Common myeloid progenitor, CD34-positive (primary cell): ENCODE results near the gene RASL11A.

ENCODE experiments used
- CTCF ChIA-PET: fragments of 350-600 bp; sonication (Branson Sonifier 250); formaldehyde crosslinking; loops from one replicate; lab custom pipeline; 2021; ENCODE audit warnings: antibody characterized with exemption; lab: Charles Lee
- POLR2A ChIA-PET: fragments of 350-600 bp; sonication (Branson Sonifier 250); formaldehyde crosslinking; loops from one replicate; lab custom pipeline; 2021; ENCODE audit warnings: antibody characterized with exemption; lab: Charles Lee
- DNase-seq, 3 donors: peaks; one replicate each; pipeline versions ENCODE4 v3.0.0 to v3.0.0-alpha.2; 2013
- H3K27ac ChIP-seq, 2 experiments: 1 replicate in 1 of 2; 2 replicates in 1 of 2; pipeline ENCODE4 v1.7.0; 2013; ENCODE audit warnings: inconsistent platforms in 2 of 2, low read length in 2 of 2, mild to moderate bottlenecking in 2 of 2, low read depth in 1 of 2, moderate library complexity in 1 of 2; ENCODE audit not compliant: severe bottlenecking in 2 of 2, insufficient read depth in 1 of 2, poor library complexity in 1 of 2
- H3K27me3 ChIP-seq, 5 experiments: replicated peaks in 2 of 5; 1 replicate in 3 of 5; 2 replicates in 2 of 5; pipeline versions ENCODE4 v1.6.1 to v1.7.0; 2013; ENCODE audit warnings: low read length in 4 of 5, mild to moderate bottlenecking in 2 of 5, moderate library complexity in 2 of 5, inconsistent platforms in 1 of 5; ENCODE audit not compliant: insufficient read depth in 5 of 5, control insufficient read depth in 4 of 5
- H3K36me3 ChIP-seq, 4 experiments: 1 replicate in 2 of 4; 2 replicates in 2 of 4; pipeline versions ENCODE4 v1.6.1 to v1.7.0; 2013; ENCODE audit warnings: low read length in 3 of 4, control low read depth in 1 of 4, mild to moderate bottlenecking in 1 of 4; ENCODE audit not compliant: control insufficient read depth in 4 of 4, insufficient read depth in 4 of 4
- H3K4me1 ChIP-seq, 4 experiments: 1 replicate in 3 of 4; 2 replicates in 1 of 4; pipeline versions ENCODE4 v1.6.1 to v1.7.1; 2013; ENCODE audit warnings: low read length in 3 of 4, mild to moderate bottlenecking in 3 of 4, control low read depth in 1 of 4, inconsistent platforms in 1 of 4, moderate library complexity in 1 of 4; ENCODE audit not compliant: control insufficient read depth in 4 of 4, insufficient read depth in 4 of 4; ENCODE audit errors: control extremely low read depth in 1 of 4
- H3K4me3 ChIP-seq, 7 experiments: 1 replicate in 4 of 7; 2 replicates in 3 of 7; pipeline versions ENCODE4 v1.5.1 to v1.7.0; 2013; ENCODE audit warnings: mild to moderate bottlenecking in 7 of 7, low read length in 6 of 7, moderate library complexity in 6 of 7, inconsistent platforms in 2 of 7, low read depth in 2 of 7, control low read depth in 1 of 7; ENCODE audit not compliant: insufficient read depth in 4 of 7, control insufficient read depth in 1 of 7; ENCODE audit errors: extremely low read depth in 1 of 7
- H3K9me3 ChIP-seq, 5 experiments: 1 replicate in 4 of 5; 2 replicates in 1 of 5; pipeline versions ENCODE4 v1.6.1 to v1.7.1; 2013; ENCODE audit warnings: low read length in 4 of 5, mild to moderate bottlenecking in 2 of 5, inconsistent platforms in 1 of 5, low read depth in 1 of 5, moderate library complexity in 1 of 5; ENCODE audit not compliant: control insufficient read depth in 4 of 5, insufficient read depth in 2 of 5; ENCODE audit errors: control extremely low read depth in 1 of 5
- WGBS: methylation state at CpG from one replicate; pipeline ENCODE4 v1.1.5; 2013; ENCODE audit not compliant: insufficient coverage; 5-methylcytosine and 5-hydroxymethylcytosine counted together

RASL11A gene

GRCh38 chr13:27236478-27236877 lies 34.2 kb upstream of the RASL11A start:
- WGBS, result 100% methylated on average over 1 of the region's 2 CpGs
- peaks cover 0 to 8% (median 2%) of the 10 kb centered on the region in 5 experiments for H3K9me3 ChIP-seq
- H3K4me1 ChIP-seq, result no peaks in the 10 kb centered on the region
- no peak overlapping the region for H3K27ac ChIP-seq
- H3K4me3 ChIP-seq, result no peak overlapping the region
- no peak for DNase-seq
- no peaks in the 10 kb centered on the region for H3K36me3 ChIP-seq
- POLR2A ChIA-PET, result no interaction called here
- CTCF ChIA-PET, result no interaction called here
- no peaks in the 10 kb centered on the region for H3K27me3 ChIP-seq

GRCh38 chr13:27242702-27243101 lies 27.9 kb upstream of the RASL11A start:
- H3K4me1 ChIP-seq, result no peaks in the 10 kb centered on the region
- H3K9me3 ChIP-seq, result no peaks in the 10 kb centered on the region
- no peak overlapping the region for H3K27ac ChIP-seq
- ChIA-PET CTCF (interaction anchor here (0.9 to 2.3 kb wide), 3 partner anchors 8 to 296 kb away, joined by 3 to 5 read pairs (median 3); partner anchors contain the start of gene RPL21), POLR2A (no interaction called here)
- DNase-seq, result peak in 1 of 3 donors; percentile 43
- WGBS, result 100% methylated on average over 1 of the region's 5 CpGs
- peaks cover 0 to 2% (median 0%) of the 10 kb centered on the region in 4 experiments for H3K36me3 ChIP-seq
- no peaks in the 10 kb centered on the region for H3K27me3 ChIP-seq
- no peak overlapping the region for H3K4me3 ChIP-seq

- WGBS, result 92% methylated on average over 7 of the region's 7 CpGs
- Histone ChIP-seq H3K27me3 (no peaks in the 10 kb centered on the region), H3K4me1 (peaks cover 0 to 10% (median 6%) of the 10 kb centered on the region in 4 experiments), H3K9me3 (no peaks in the 10 kb centered on the region), H3K36me3 (peaks cover 0 to 2% (median 0%) of the 10 kb centered on the region in 4 experiments), H3K27ac (no peak overlapping the region), H3K4me3 (no peak overlapping the region)
- no peak for DNase-seq
- ChIA-PET CTCF (no interaction called here), POLR2A (no interaction called here)
These were observed 25.0 kb upstream of the RASL11A start for GRCh38 chr13:27245610-27246009.

- H3K27me3 ChIP-seq, result no peaks in the 10 kb centered on the region
- WGBS, result no CpG with 5 or more reads among the region's 9 CpGs
- peak overlapping the region in 6 of 7 experiments; percentile 84 to 100 (median 98) for H3K4me3 ChIP-seq
- H3K9me3 ChIP-seq, result no peaks in the 10 kb centered on the region
- H3K36me3 ChIP-seq, result peaks cover 6 to 27% (median 14%) of the 10 kb centered on the region in 4 experiments
- no peak for DNase-seq
- ChIA-PET POLR2A (interaction anchor here (0.8 to 1.3 kb wide), 3 partner anchors 17 to 267 kb away, joined by 3 read pairs; no protein-coding TSS in a partner anchor), CTCF (interaction anchor here (0.8 to 1.0 kb wide), 3 partner anchors 9 to 266 kb away, joined by 3 to 4 read pairs (median 3); partner anchors contain the start of gene RASL11A)
- peak overlapping the region; percentile 98 to 99 for H3K27ac ChIP-seq
- peaks cover 14 to 36% (median 22%) of the 10 kb centered on the region in 4 experiments for H3K4me1 ChIP-seq
These were observed 19.8 kb upstream of the RASL11A start for GRCh38 chr13:27250833-27251165.

- H3K27me3 ChIP-seq, result no peaks in the 10 kb centered on the region
- H3K4me3 ChIP-seq, result peak within 1 kb of the TSS; percentile 84 to 100 (median 98)
- CTCF ChIA-PET, result interaction anchor here (0.8 to 1.0 kb wide), 3 partner anchors 9 to 266 kb away, joined by 3 to 4 read pairs (median 3); partner anchors contain the start of gene RASL11A
- H3K4me1 ChIP-seq, result peaks cover 14 to 36% (median 22%) of the 10 kb centered on the region in 4 experiments
- POLR2A ChIA-PET, result interaction anchor here (0.8 to 1.3 kb wide), 3 partner anchors 16 to 268 kb away, joined by 3 read pairs; no protein-coding TSS in a partner anchor
- WGBS, result 0% methylated on average over 66 of the region's 69 CpGs
- H3K36me3 ChIP-seq, result peaks cover 6 to 34% (median 18%) of the 10 kb centered on the region in 4 experiments
- H3K9me3 ChIP-seq, result no peaks in the 10 kb centered on the region
- DNase-seq, result peak; percentile 97 to 99 (median 97)
- peak within 1 kb of the TSS; percentile 98 to 99 for H3K27ac ChIP-seq
These were observed 19.2 kb upstream of the RASL11A start, which contains the start of gene RPL21 for GRCh38 chr13:27251166-27252091. TSS of gene RPL21 (plus strand) at chr13:27251558. CDS start at chr13:27253777, 2,219 bp downstream.

- Histone ChIP-seq H3K9me3 (no peaks in the 10 kb centered on the region), H3K36me3 (peaks cover 6 to 43% (median 23%) of the 10 kb centered on the region in 4 experiments), H3K4me3 (peak overlapping the region in 6 of 7 experiments; percentile 84 to 100 (median 98)), H3K27ac (peak overlapping the region; percentile 98 to 99), H3K4me1 (peaks cover 14 to 36% (median 22%) of the 10 kb centered on the region in 4 experiments), H3K27me3 (no peaks in the 10 kb centered on the region)
- POLR2A ChIA-PET, result no interaction called here
- DNase-seq, result no peak
- CTCF ChIA-PET, result interaction anchor here (1.1 to 1.4 kb wide), 3 partner anchors 10 to 19 kb away, joined by 3 to 4 read pairs (median 4); no protein-coding TSS in a partner anchor
These were observed 18.2 kb upstream of the RASL11A start for GRCh38 chr13:27252467-27252866.
